Uterus (tissue), 4 donors: ENCODE measurements around the gene TRIM45. TPM values are rescaled to one million over a fixed set of nuclear protein-coding genes. Genes with fewer than 3 reads are reported as not detected.
"Not testable (repeated sequence)": the region's sequence is repeated elsewhere in the genome, so short reads cannot be mapped to it uniquely, and the experiment has no call there.

Experiments
- DNase-seq, 2 donors: peaks; one replicate each; pipeline ENCODE4 v3.0.0-alpha.2; 2019 to 2020
- H3K27ac ChIP-seq, 2 donors: fragments of 200-600 bp; sonication (generic); 1 replicate in 1 of 2; 2 replicates in 1 of 2; pipeline ENCODE4 v1.5.1; 2016 to 2018
- H3K27me3 ChIP-seq, 2 donors: fragments of 200-600 bp; sonication (generic); one replicate each; pipeline ENCODE4 v1.5.1; 2018 to 2019; ENCODE audit warnings: control low read depth in 1 of 2
- H3K36me3 ChIP-seq, 2 donors: fragments of 200-600 bp; sonication (generic); one replicate each; pipeline ENCODE4 v1.5.1; 2019; ENCODE audit warnings: control low read depth in 1 of 2
- H3K4me1 ChIP-seq, 2 donors: fragments of 200-600 bp; sonication (generic); one replicate each; pipeline ENCODE4 v1.5.1; 2018 to 2019; ENCODE audit warnings: control low read depth in 1 of 2
- H3K4me3 ChIP-seq, 2 donors: fragments of 200-600 bp; sonication (generic); 1 replicate in 1 of 2; 2 replicates in 1 of 2; pipeline ENCODE4 v1.5.1; 2018 to 2019; ENCODE audit warnings: mild to moderate bottlenecking in 1 of 2
- H3K9me3 ChIP-seq, 2 donors: fragments of 200-600 bp; sonication (generic); one replicate each; pipeline ENCODE4 v1.5.1; 2019; ENCODE audit warnings: control low read depth in 1 of 2
- POLR2A ChIP-seq, 2 donors: fragments of 450-650 bp; IDR thresholded peaks; one replicate each; pipeline ENCODE4 v1.6.1; 2016; ENCODE audit warnings: antibody characterized with exemption in 2 of 2, mild to moderate bottlenecking in 1 of 2, moderate library complexity in 1 of 2
- intact Hi-C: fragments of 100-400 bp; cut with DNase I; formaldehyde crosslinking; loops from one replicate; pipeline ENCODE4 v1.15.1; 2023; ENCODE audit warnings: low total_unique reads
- total RNA-seq, 4 donors: library from RNA; depleted of rRNA in 3 of 4; stranded (reverse); fragments of >200 nt in 3 of 4; gene quantifications; one replicate each; pipeline versions ENCODE4 v1.1.0 to v1.2.4, GENCODE V29; 2014 to 2023
- TF ChIP-seq, protein P1 (sequence below), 4 experiments: fragments of 200-600 bp in 2 of 4; fragments of 450-650 bp in 2 of 4; sonication (generic) in 2 of 4; IDR thresholded peaks; one replicate each; pipeline ENCODE4 v1.5.1; 2016 to 2019; ENCODE audit warnings: antibody characterized with exemption in 4 of 4, mild to moderate bottlenecking in 2 of 4, moderate library complexity in 1 of 4
- donor health status: DM: yes; HTN: yes; CAD: no.

TRIM45 gene
- total RNA-seq, 4 donors from 2014 or later, result 2.6 to 16.7 (median 5.5) TPM

DNA sequence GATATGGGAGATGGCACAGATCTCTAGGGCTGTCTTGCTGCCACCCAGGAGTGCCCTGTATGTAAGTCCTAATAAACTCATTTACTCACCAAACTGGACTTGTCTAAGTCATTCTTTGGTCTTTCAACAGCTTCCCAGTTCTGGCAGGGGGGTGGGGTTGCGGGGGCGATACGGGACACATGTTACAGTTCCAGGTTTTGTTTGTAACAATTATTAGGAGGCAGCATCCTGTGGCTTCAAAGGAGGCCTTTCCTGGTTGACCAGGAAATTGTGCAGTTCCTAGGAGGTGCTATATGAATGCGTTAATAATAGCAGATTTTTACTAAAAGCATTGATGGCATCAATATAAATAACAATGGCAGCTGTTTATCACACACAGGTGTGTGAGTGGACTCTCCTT, 42.7 kb upstream of the TRIM45 start:
- Histone ChIP-seq H3K4me1 (no peaks in the 10 kb centered on the region), H3K9me3 (no peaks in the 10 kb centered on the region), H3K27ac (no peak overlapping the region), H3K4me3 (no peak overlapping the region), H3K27me3 (no peaks in the 10 kb centered on the region), H3K36me3 (no peaks in the 10 kb centered on the region)
- DNase-seq, result no peak
- intact Hi-C loops, result no loop called here
- TF ChIP-seq POLR2A (IDR thresholded peaks at IDR 0.05), result no peak
- TF ChIP-seq, protein P1, sequence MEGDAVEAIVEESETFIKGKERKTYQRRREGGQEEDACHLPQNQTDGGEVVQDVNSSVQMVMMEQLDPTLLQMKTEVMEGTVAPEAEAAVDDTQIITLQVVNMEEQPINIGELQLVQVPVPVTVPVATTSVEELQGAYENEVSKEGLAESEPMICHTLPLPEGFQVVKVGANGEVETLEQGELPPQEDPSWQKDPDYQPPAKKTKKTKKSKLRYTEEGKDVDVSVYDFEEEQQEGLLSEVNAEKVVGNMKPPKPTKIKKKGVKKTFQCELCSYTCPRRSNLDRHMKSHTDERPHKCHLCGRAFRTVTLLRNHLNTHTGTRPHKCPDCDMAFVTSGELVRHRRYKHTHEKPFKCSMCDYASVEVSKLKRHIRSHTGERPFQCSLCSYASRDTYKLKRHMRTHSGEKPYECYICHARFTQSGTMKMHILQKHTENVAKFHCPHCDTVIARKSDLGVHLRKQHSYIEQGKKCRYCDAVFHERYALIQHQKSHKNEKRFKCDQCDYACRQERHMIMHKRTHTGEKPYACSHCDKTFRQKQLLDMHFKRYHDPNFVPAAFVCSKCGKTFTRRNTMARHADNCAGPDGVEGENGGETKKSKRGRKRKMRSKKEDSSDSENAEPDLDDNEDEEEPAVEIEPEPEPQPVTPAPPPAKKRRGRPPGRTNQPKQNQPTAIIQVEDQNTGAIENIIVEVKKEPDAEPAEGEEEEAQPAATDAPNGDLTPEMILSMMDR (IDR thresholded peaks at IDR 0.05), result no peak

DNA sequence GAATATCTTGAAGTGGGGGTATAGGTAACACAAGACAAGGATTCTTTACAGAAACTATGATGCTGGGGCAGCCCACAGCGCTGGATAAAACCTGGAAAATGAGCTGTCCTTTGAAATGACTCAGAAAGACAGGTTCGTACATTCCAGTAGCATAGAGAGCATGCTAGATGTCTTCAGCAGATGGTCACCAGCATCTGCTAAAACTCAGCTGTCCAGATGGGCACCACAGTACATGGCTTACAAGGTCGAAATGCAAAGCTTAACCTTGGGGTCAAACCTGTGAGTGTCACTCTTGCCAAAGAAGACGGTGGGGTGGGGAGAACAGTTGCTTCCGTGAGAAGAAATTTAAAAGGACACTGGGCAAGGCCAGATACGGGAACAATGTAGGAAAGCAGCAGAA, 41.3 kb upstream of the TRIM45 start:
- intact Hi-C loops, result no loop called here
- no peaks in the 10 kb centered on the region for H3K9me3 ChIP-seq
- no peaks in the 10 kb centered on the region for H3K4me1 ChIP-seq
- H3K36me3 ChIP-seq, result no peaks in the 10 kb centered on the region
- DNase-seq, result no peak
- H3K27me3 ChIP-seq, result no peaks in the 10 kb centered on the region
- no peak for TF ChIP-seq POLR2A (IDR thresholded peaks at IDR 0.05)
- TF ChIP-seq, protein P1 (IDR thresholded peaks at IDR 0.05), result no peak
- H3K27ac ChIP-seq, result no peak overlapping the region
- no peak overlapping the region for H3K4me3 ChIP-seq

DNA sequence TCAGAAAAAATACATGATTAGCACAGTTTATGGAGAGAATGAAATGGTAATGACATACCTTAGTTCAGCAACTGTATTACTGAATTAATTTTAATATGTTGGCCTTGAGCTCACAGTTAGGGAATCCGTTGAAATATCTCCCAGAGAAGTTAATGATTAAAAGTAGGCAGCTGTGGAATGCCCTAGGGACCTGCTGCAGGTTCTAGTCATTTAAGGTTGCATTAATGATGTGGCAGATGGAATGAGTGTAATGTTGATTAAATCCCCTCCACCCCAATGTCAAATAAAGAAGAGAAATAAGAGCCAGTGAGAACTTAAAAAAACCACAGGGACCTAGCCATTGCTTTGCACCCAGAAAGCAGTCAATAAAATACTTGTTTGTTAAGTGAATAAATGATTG, 40.3 kb upstream of the TRIM45 start:
- Histone ChIP-seq H3K4me1 (no peaks in the 10 kb centered on the region), H3K4me3 (no peak overlapping the region), H3K27ac (no peak overlapping the region), H3K27me3 (no peaks in the 10 kb centered on the region), H3K9me3 (no peaks in the 10 kb centered on the region), H3K36me3 (no peaks in the 10 kb centered on the region)
- intact Hi-C loops, result no loop called here
- no peak for DNase-seq
- TF ChIP-seq, protein P1 (IDR thresholded peaks at IDR 0.05), result no peak
- no peak for TF ChIP-seq POLR2A (IDR thresholded peaks at IDR 0.05)

DNA sequence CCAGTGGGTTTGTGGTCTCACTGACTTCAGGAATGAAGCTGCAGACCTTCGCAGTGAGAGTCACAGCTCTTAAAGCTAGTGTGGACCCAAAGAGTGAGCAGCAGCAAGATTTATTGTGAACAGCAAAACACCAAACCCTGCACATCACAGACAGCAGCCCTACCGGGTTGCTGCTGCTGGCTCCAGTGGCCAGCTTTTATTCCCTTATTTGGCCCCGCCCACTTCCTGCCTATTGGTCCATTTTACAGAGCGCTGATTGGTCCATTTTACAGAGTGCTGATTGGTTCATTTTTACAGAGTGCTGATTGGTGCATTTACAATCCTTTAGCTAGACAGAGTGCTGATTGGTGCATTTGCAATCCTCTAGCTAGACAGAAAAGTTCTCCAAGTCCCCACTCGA, 29.8 kb upstream of the TRIM45 start:
- H3K9me3 ChIP-seq, H3K4me3 ChIP-seq, H3K4me1 ChIP-seq, intact Hi-C loops, DNase-seq, H3K27me3 ChIP-seq, H3K27ac ChIP-seq, H3K36me3 ChIP-seq: not testable (repeated sequence)

DNA sequence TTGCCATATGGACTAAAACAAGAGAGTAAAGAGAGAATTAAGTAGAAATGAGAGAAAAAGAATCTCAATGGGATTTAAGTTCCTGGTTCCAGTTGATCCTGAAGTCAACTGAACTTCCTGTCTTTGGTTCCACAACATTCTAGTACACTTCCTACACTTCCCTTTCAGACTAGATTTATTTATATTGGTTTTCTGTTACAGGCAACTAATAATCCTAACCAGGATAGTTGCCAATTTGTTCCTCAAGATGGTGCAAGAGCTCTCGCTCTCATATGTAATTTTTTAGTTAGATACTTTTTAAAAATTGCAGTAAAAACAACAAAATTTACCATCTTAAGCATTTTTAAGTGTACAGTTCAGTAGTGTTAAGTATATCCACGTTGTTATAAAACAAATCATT, 28.8 kb upstream of the TRIM45 start:
- TF ChIP-seq POLR2A (IDR thresholded peaks at IDR 0.05), result no peak
- TF ChIP-seq, protein P1 (IDR thresholded peaks at IDR 0.05), result no peak
- DNase-seq, result no peak
- intact Hi-C loops, result no loop called here

More for the DNA sequence above, 28.8 kb upstream of the TRIM45 start:
- Histone ChIP-seq H3K4me1 (no peaks in the 10 kb centered on the region), H3K4me3 (no peak overlapping the region), H3K27me3 (no peaks in the 10 kb centered on the region), H3K36me3 (no peaks in the 10 kb centered on the region), H3K27ac (no peak overlapping the region), H3K9me3 (no peaks in the 10 kb centered on the region)
